ENCODE results near the gene CD200R1.

- TF ChIP-seq POLR2AphosphoS5 (IDR thresholded peaks at IDR 0.05) (no peak), EP300 (conservative IDR thresholded peaks at IDR 0.05; ENCODE audit: poor library complexity, severe bottlenecking) (no peak), CTCF (IDR thresholded peaks at IDR 0.05; ENCODE audit: poor library complexity, severe bottlenecking) (no peak), SMC3 (conservative IDR thresholded peaks at IDR 0.05; ENCODE audit: poor library complexity) (no peak)
These were observed 2.0 kb upstream of the CD200R1 start for GRCh38 chr3:112976953-112977352.
